Gastrocnemius medialis (tissue), 4 donors: ENCODE data around the gene KPTN. TPM values are rescaled to one million over a fixed set of nuclear protein-coding genes. Genes with fewer than 3 reads are reported as not detected.

ENCODE experiments used
- ATAC-seq, 2 donors: fragments of 150-250 bp; one replicate each; pipeline ENCODE4 v1.9.1; 2016
- DNase-seq, 2 donors: peaks; one replicate each; pipeline ENCODE4 v3.0.0-alpha.2; 2019
- H3K27ac ChIP-seq, 4 donors: fragments of 200-600 bp; sonication (generic); 1 replicate in 1 of 4; 2 replicates in 3 of 4; pipeline ENCODE4 v1.5.1; 2016 to 2018; ENCODE audit warnings: mild to moderate bottlenecking in 2 of 4, moderate library complexity in 1 of 4
- H3K27me3 ChIP-seq, 3 donors: fragments of 200-600 bp; sonication (generic) in 2 of 3; 1 replicate in 1 of 3; 2 replicates in 2 of 3; pipeline versions ENCODE4 v1.5.1 to v1.6.0; 2016 to 2019; ENCODE audit warnings: mild to moderate bottlenecking in 1 of 3, moderate library complexity in 1 of 3
- H3K36me3 ChIP-seq, 2 donors: fragments of 200-600 bp; sonication (generic) in 1 of 2; one replicate each; pipeline ENCODE4 v1.5.1; 2017 to 2018
- H3K4me1 ChIP-seq, 2 donors: fragments of 200-600 bp; sonication (generic) in 1 of 2; one replicate each; pipeline ENCODE4 v1.5.1; 2016 to 2017; ENCODE audit warnings: mild to moderate bottlenecking in 2 of 2
- H3K4me3 ChIP-seq, 4 donors: fragments of 200-600 bp; sonication (generic) in 3 of 4; 1 replicate in 1 of 4; 2 replicates in 3 of 4; pipeline ENCODE4 v1.5.1; 2016 to 2019; ENCODE audit warnings: mild to moderate bottlenecking in 2 of 4
- H3K9me3 ChIP-seq, 3 donors: fragments of 200-600 bp; sonication (generic) in 2 of 3; 1 replicate in 1 of 3; 2 replicates in 2 of 3; pipeline ENCODE4 v1.5.1; 2016 to 2019
- CTCF ChIP-seq, 5 experiments: fragments of 450-650 bp in 3 of 5; fragments of 200-600 bp in 2 of 5; sonication (generic) in 2 of 5; IDR thresholded peaks in 4 of 5; conservative IDR thresholded peaks in 1 of 5; 1 replicate in 4 of 5; 2 replicates in 1 of 5; pipeline ENCODE4 v1.5.1; 2016 to 2019; ENCODE audit warnings: antibody characterized with exemption in 5 of 5, mild to moderate bottlenecking in 3 of 5, moderate library complexity in 3 of 5
- POLR2A ChIP-seq, 2 donors: fragments of 450-650 bp; IDR thresholded peaks; one replicate each; pipeline ENCODE4 v1.6.1; 2017; ENCODE audit warnings: antibody characterized with exemption in 2 of 2, mild to moderate bottlenecking in 2 of 2, moderate library complexity in 2 of 2
- in situ Hi-C, 4 donors: fragments of 200-750 bp; cut with MboI; loops; one replicate each; pipeline versions ENCODE4 v1.15.0 to v1.8.0; 2017; ENCODE audit warnings: low sequenced_read_pairs in 4 of 4
- intact Hi-C: fragments of 100-400 bp; cut with DNase I; formaldehyde crosslinking; loops from one replicate; pipeline ENCODE4 v1.15.1; 2023; ENCODE audit warnings: low total_unique reads
- total RNA-seq, 4 donors: library from RNA; depleted of rRNA; stranded (reverse); fragments of >200 nt; gene quantifications; one replicate each; pipeline versions ENCODE4 v1.1.0 to v1.2.3, GENCODE V29; 2016

The KPTN gene
- total RNA-seq, 4 donors from 2014 or later, result 0.91 to 6.4 (median 3.9) TPM

- Histone ChIP-seq H3K4me3 (no peak overlapping the region), H3K4me1 (no peaks in the 10 kb centered on the region), H3K9me3 (peaks cover 0 to under 1% (median 0%) of the 10 kb centered on the region in 3 donors), H3K36me3 (no peaks in the 10 kb centered on the region), H3K27ac (no peak overlapping the region), H3K27me3 (peaks cover 48 to 70% (median 58%) of the 10 kb centered on the region in 3 donors)
- no peak for TF ChIP-seq CTCF (IDR thresholded peaks at IDR 0.05 in 4 of 5, conservative IDR thresholded peaks at IDR 0.05 in 1 of 5)
- no peak for TF ChIP-seq POLR2A (IDR thresholded peaks at IDR 0.05)
- ATAC-seq, result no peak
- in situ Hi-C loops, result no loop called here
- intact Hi-C loops, result no loop called here
- no peak for DNase-seq
Observed at GRCh38 chr19:47450478-47450877, 33.5 kb downstream of the KPTN start.

GRCh38 chr19:47448360-47448727 is 35.7 kb downstream of the KPTN start:
- DNase-seq (no peak), ATAC-seq (no peak)
- H3K9me3 ChIP-seq, result no peaks in the 10 kb centered on the region
- no peaks in the 10 kb centered on the region for H3K4me1 ChIP-seq
- in situ Hi-C loops (no loop called here), intact Hi-C loops (no loop called here)
- no peak overlapping the region for H3K4me3 ChIP-seq
- TF ChIP-seq CTCF (IDR thresholded peaks at IDR 0.05 in 4 of 5, conservative IDR thresholded peaks at IDR 0.05 in 1 of 5), result no peak
- TF ChIP-seq POLR2A (IDR thresholded peaks at IDR 0.05), result no peak
- H3K36me3 ChIP-seq, result no peaks in the 10 kb centered on the region
- H3K27ac ChIP-seq, result no peak overlapping the region
- H3K27me3 ChIP-seq, result peaks cover 69 to 81% (median 74%) of the 10 kb centered on the region in 3 donors

GRCh38 chr19:47447470-47448359 is 36.3 kb downstream of the KPTN start:
- Histone ChIP-seq H3K36me3 (no peaks in the 10 kb centered on the region), H3K27ac (no peak overlapping the region), H3K4me1 (no peaks in the 10 kb centered on the region), H3K9me3 (no peaks in the 10 kb centered on the region), H3K27me3 (peaks cover 76 to 86% (median 80%) of the 10 kb centered on the region in 3 donors), H3K4me3 (peak overlapping the region in 2 of 4 donors; percentile 15 to 28)
- intact Hi-C loops, result no loop called here
- ATAC-seq (peak in 1 of 2 donors; percentile 56), DNase-seq (peak in 1 of 2 donors; percentile 27)
- no peak for TF ChIP-seq CTCF (IDR thresholded peaks at IDR 0.05 in 4 of 5, conservative IDR thresholded peaks at IDR 0.05 in 1 of 5)
- no peak for TF ChIP-seq POLR2A (IDR thresholded peaks at IDR 0.05)
- in situ Hi-C loops, result no loop called here

GRCh38 chr19:47446534-47447469 is 37.2 kb downstream of the KPTN start:
- ATAC-seq, result no peak
- no peak for DNase-seq
- no peaks in the 10 kb centered on the region for H3K36me3 ChIP-seq
- in situ Hi-C loops, result no loop called here
- H3K27me3 ChIP-seq, result peaks cover 80 to 92% (median 87%) of the 10 kb centered on the region in 3 donors
- H3K4me1 ChIP-seq, result no peaks in the 10 kb centered on the region
- H3K27ac ChIP-seq, result no peak overlapping the region
- H3K4me3 ChIP-seq, result peak overlapping the region in 1 of 4 donors; percentile 28
- no peak for TF ChIP-seq CTCF (IDR thresholded peaks at IDR 0.05 in 4 of 5, conservative IDR thresholded peaks at IDR 0.05 in 1 of 5)
- no peak for TF ChIP-seq POLR2A (IDR thresholded peaks at IDR 0.05)
- intact Hi-C loops, result no loop called here
- no peaks in the 10 kb centered on the region for H3K9me3 ChIP-seq
